Neuronal stem cell (in vitro differentiated cells): ENCODE results near the gene CHI3L1.

Experiments used
- DNase-seq: peaks from one replicate; pipeline ENCODE4 v3.0.0-alpha.2; 2013; ENCODE audit warnings: low spot score
- H2AFZ ChIP-seq: one replicate; pipeline ENCODE4 v1.6.1; 2013; ENCODE audit warnings: mild to moderate bottlenecking, low read length, inconsistent platforms
- H2AK5ac ChIP-seq: 2 replicates; pipeline ENCODE4 v1.6.1; 2013; ENCODE audit warnings: low read depth, mild to moderate bottlenecking, inconsistent platforms, low read length, moderate library complexity, mixed read lengths
- H2BK120ac ChIP-seq: 2 replicates; pipeline ENCODE4 v1.6.1; 2013; ENCODE audit warnings: low read depth, mild to moderate bottlenecking, inconsistent platforms, low read length, moderate library complexity, mixed read lengths
- H2BK12ac ChIP-seq: one replicate; pipeline ENCODE4 v1.6.1; 2013; ENCODE audit warnings: low read length, inconsistent platforms
- H2BK15ac ChIP-seq: 2 replicates; pipeline ENCODE4 v1.6.1; 2013; ENCODE audit warnings: mild to moderate bottlenecking, low read length, inconsistent platforms, mixed read lengths
- H2BK5ac ChIP-seq: one replicate; pipeline ENCODE4 v1.6.1; 2013; ENCODE audit warnings: inconsistent platforms, mild to moderate bottlenecking, low read length, moderate library complexity
- H3K14ac ChIP-seq: one replicate; pipeline ENCODE4 v1.6.1; 2013; ENCODE audit warnings: low read length, inconsistent platforms
- H3K18ac ChIP-seq: 2 replicates; pipeline ENCODE4 v1.6.1; 2013; ENCODE audit warnings: low read length, inconsistent platforms
- H3K23ac ChIP-seq: 2 replicates; pipeline ENCODE4 v1.6.1; 2013; ENCODE audit warnings: low read depth, mild to moderate bottlenecking, mixed read lengths, low read length, inconsistent platforms; ENCODE audit not compliant: poor library complexity
- H3K27ac ChIP-seq: replicated peaks from 3 replicates; pipeline ENCODE4 v1.5.1; 2013; ENCODE audit warnings: low read length, inconsistent platforms
- H3K27me3 ChIP-seq, 3 experiments: 2 replicates each; pipeline ENCODE4 v1.6.1; 2013; ENCODE audit warnings: low read length in 3 of 3, mild to moderate bottlenecking in 2 of 3, inconsistent platforms in 1 of 3, low read depth in 1 of 3, mixed read lengths in 1 of 3, moderate library complexity in 1 of 3; ENCODE audit not compliant: control insufficient read depth in 3 of 3, insufficient read depth in 3 of 3
- H3K36me3 ChIP-seq, 2 donors: replicated peaks in 1 of 2; 2 replicates each; pipeline ENCODE4 v1.6.1; 2013; ENCODE audit warnings: low read length in 2 of 2; ENCODE audit not compliant: control insufficient read depth in 2 of 2, insufficient read depth in 2 of 2
- H3K4ac ChIP-seq: 2 replicates; pipeline ENCODE4 v1.6.1; 2013; ENCODE audit warnings: inconsistent platforms, mild to moderate bottlenecking, low read length, moderate library complexity
- H3K4me1 ChIP-seq, 2 donors: 1 replicate in 1 of 2; 2 replicates in 1 of 2; pipeline ENCODE4 v1.6.1; 2013; ENCODE audit warnings: low read length in 2 of 2, low read depth in 1 of 2; ENCODE audit not compliant: control insufficient read depth in 2 of 2, insufficient read depth in 1 of 2
- H3K4me2 ChIP-seq: one replicate; pipeline ENCODE4 v1.6.1; 2013; ENCODE audit warnings: mild to moderate bottlenecking, low read length, inconsistent platforms; ENCODE audit not compliant: insufficient read depth, poor library complexity, severe bottlenecking
- H3K4me3 ChIP-seq, 2 donors: 2 replicates each; pipeline ENCODE4 v1.5.1; 2013; ENCODE audit warnings: low read length in 2 of 2, mild to moderate bottlenecking in 2 of 2, inconsistent platforms in 1 of 2, moderate library complexity in 1 of 2
- H3K79me1 ChIP-seq: one replicate; pipeline ENCODE4 v1.6.1; 2013; ENCODE audit warnings: low read depth, mild to moderate bottlenecking, inconsistent platforms, low read length, moderate library complexity
- H3K9ac ChIP-seq: one replicate; pipeline ENCODE4 v1.6.1; 2013; ENCODE audit warnings: mild to moderate bottlenecking, low read depth, low read length, inconsistent platforms; ENCODE audit not compliant: poor library complexity
- H3K9me3 ChIP-seq, 2 donors: replicated peaks in 1 of 2; 2 replicates each; pipeline versions ENCODE3 to v1.6.1; 2013; ENCODE audit warnings: low read length in 2 of 2, mild to moderate bottlenecking in 2 of 2, inconsistent platforms in 1 of 2, low read depth in 1 of 2, mixed read lengths in 1 of 2, moderate library complexity in 1 of 2; ENCODE audit not compliant: control insufficient read depth in 2 of 2, insufficient read depth in 1 of 2
- H4K8ac ChIP-seq: one replicate; pipeline ENCODE4 v1.6.1; 2013; ENCODE audit warnings: low read depth, mild to moderate bottlenecking, inconsistent platforms, low read length, moderate library complexity
- H4K91ac ChIP-seq: one replicate; pipeline ENCODE4 v1.6.1; 2013; ENCODE audit warnings: low read length, low read depth, mild to moderate bottlenecking, inconsistent platforms; ENCODE audit not compliant: poor library complexity
- WGBS, 2 donors: extraction: QIAGEN DNeasy Blood & Tissue Kit; methylation state at CpG; one replicate each; pipeline ENCODE4 v1.1.7; 2013; ENCODE audit warnings: missing lambda C conversion rate in 2 of 2, mixed read lengths in 1 of 2; ENCODE audit not compliant: insufficient read length in 2 of 2, insufficient replicate concordance in 1 of 2; ENCODE audit errors: extremely low coverage in 2 of 2; 5-methylcytosine and 5-hydroxymethylcytosine counted together

The CHI3L1 gene

DNA sequence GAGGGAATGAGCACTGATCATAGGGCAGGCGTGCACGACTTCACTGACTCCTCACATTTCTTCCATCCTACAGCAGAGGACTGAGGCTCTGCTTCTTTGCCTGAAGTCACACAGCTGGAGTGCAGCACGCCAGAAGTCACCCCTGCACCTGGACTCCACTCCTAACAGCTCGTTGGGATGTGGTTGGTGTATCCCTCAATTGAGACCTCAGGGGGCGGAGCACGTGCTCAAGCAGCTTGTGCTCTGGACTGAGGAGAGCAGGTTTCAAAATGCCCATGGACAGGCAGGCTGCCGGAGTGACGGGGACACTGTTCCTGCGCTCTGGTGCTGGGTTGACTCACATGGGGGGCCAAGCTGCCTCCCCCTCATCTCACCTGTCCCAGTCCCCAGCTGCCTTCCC, 29.1 kb upstream of the CHI3L1 start:
- H2BK5ac ChIP-seq, result no peak overlapping the region
- no peak overlapping the region for H3K14ac ChIP-seq
- H2BK12ac ChIP-seq, result no peak overlapping the region
- no peak overlapping the region for H3K4me2 ChIP-seq
- no peak overlapping the region for H3K4me3 ChIP-seq
- no CpG with 5 or more reads among the region's 9 CpGs for WGBS, 2 donors
- H3K18ac ChIP-seq, result no peak overlapping the region
- H2BK120ac ChIP-seq, result no peak overlapping the region
- H3K36me3 ChIP-seq, result no peaks in the 10 kb centered on the region
- no peak overlapping the region for H2AK5ac ChIP-seq
- no peak overlapping the region for H2AFZ ChIP-seq
- no peak overlapping the region for H3K27ac ChIP-seq
- peak overlapping the region; percentile 3 for H3K23ac ChIP-seq
- no peak overlapping the region for H4K8ac ChIP-seq
- H3K4me1 ChIP-seq, result peaks cover 0 to 6% of the 10 kb centered on the region in 2 donors
- DNase-seq, result no peak
- no peak overlapping the region for H3K4ac ChIP-seq
- no peaks in the 10 kb centered on the region for H3K9me3 ChIP-seq
- no peaks in the 10 kb centered on the region for H3K79me1 ChIP-seq
- no peak overlapping the region for H4K91ac ChIP-seq
- H3K27me3 ChIP-seq, result peaks cover 0 to 51% (median 0%) of the 10 kb centered on the region in 3 experiments
- no peak overlapping the region for H2BK15ac ChIP-seq
- H3K9ac ChIP-seq, result no peak overlapping the region

DNA sequence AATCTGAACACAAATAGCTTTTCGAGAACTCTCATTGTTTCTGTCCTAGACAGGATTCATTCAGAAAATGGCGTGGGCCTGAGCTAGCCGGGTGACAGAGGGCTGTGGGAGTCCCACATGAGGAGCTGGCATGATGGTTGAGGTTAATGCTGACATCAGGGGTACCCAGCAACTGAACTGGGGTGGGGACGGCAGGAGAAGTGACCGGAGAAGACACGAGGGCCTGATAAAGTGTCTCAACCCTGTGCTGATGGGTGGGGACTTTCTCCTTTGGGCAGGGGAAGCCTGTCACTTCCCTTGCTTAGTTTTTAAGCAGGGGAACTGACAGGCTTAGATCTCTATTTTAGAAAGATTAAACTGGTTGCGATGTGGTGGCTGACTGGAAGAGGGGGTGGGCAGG, 28.4 kb upstream of the CHI3L1 start:
- H4K8ac ChIP-seq, result no peak overlapping the region
- H2AFZ ChIP-seq, result no peak overlapping the region
- no peak overlapping the region for H3K4me3 ChIP-seq
- no peaks in the 10 kb centered on the region for H3K9me3 ChIP-seq
- no peak overlapping the region for H3K23ac ChIP-seq
- no peak overlapping the region for H2BK120ac ChIP-seq
- H3K4me1 ChIP-seq, result peaks cover 0 to 6% of the 10 kb centered on the region in 2 donors
- no peaks in the 10 kb centered on the region for H3K79me1 ChIP-seq
- no peak overlapping the region for H3K4ac ChIP-seq
- H3K27ac ChIP-seq, result no peak overlapping the region
- no peak overlapping the region for H4K91ac ChIP-seq
- H3K27me3 ChIP-seq, result peaks cover 0 to 44% (median 0%) of the 10 kb centered on the region in 3 experiments
- no peak overlapping the region for H2BK12ac ChIP-seq
- H3K4me2 ChIP-seq, result no peak overlapping the region
- H3K18ac ChIP-seq, result no peak overlapping the region
- DNase-seq, result no peak
- no CpG with 5 or more reads among the region's 7 CpGs for WGBS, 2 donors
- no peak overlapping the region for H3K14ac ChIP-seq
- H3K36me3 ChIP-seq, result no peaks in the 10 kb centered on the region
- H3K9ac ChIP-seq, result no peak overlapping the region
- H2BK5ac ChIP-seq, result no peak overlapping the region
- no peak overlapping the region for H2AK5ac ChIP-seq
- peak overlapping the region; percentile 8 for H2BK15ac ChIP-seq

DNA sequence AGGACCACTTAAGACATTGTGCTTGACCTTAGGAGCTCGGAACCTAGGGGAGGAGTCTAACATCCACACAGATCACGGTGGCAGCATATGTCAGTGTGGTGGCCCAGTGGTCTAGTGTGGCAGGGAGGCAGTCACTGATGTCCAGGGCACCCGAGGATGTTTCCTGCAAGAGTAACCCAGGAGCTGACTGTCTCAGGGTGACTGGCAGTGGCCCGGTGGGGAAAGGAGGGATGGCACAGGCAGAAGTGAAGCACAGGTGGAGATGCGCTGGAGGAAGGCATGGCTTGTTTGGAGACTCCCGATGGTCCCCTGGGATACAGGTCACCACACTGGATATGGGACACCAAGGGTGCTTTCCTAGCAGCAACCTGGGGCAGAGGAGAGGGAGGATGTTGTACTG, 26.6 kb upstream of the CHI3L1 start:
- Histone ChIP-seq H3K4me1 (peaks cover 0 to 6% of the 10 kb centered on the region in 2 donors), H2BK5ac (no peak overlapping the region), H3K36me3 (no peaks in the 10 kb centered on the region), H2BK12ac (no peak overlapping the region), H3K9ac (no peak overlapping the region), H4K8ac (no peak overlapping the region), H2BK15ac (peak overlapping the region; percentile 33), H3K9me3 (no peaks in the 10 kb centered on the region), H3K27me3 (peaks cover 0 to 29% (median 0%) of the 10 kb centered on the region in 3 experiments), H3K23ac (peak overlapping the region; percentile 23), H3K79me1 (no peaks in the 10 kb centered on the region), H3K27ac (no peak overlapping the region), H2BK120ac (no peak overlapping the region), H3K18ac (peak overlapping the region; percentile 40), H4K91ac (no peak overlapping the region), H3K4me2 (no peak overlapping the region), H2AFZ (no peak overlapping the region), H2AK5ac (no peak overlapping the region), H3K4me3 (no peak overlapping the region), H3K14ac (no peak overlapping the region), H3K4ac (no peak overlapping the region)
- WGBS, 2 donors, result no CpG with 5 or more reads among the region's 6 CpGs
- no peak for DNase-seq

DNA sequence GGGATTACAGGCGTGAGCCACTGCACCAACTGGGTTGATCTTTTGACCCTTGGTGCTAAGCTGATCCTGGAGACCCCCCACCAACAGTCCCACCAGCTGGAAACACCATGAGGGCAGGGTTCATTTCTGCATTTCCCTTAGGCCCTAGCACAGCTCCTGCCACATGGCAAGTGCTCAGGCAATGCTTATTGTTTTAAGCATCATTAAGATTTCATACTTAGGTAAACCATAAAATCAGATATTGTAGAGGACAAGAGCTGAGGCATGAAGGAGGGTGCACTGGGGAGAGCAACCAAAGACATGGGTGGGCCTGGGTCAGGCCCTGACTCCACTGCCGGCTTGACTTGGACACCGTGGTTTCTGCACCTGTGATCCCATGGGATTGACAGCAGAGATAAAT, 25.3 kb upstream of the CHI3L1 start:
- DNase-seq, result no peak
- Histone ChIP-seq H3K4me3 (no peak overlapping the region), H3K27ac (no peak overlapping the region), H2BK12ac (no peak overlapping the region), H4K8ac (no peak overlapping the region), H3K27me3 (peaks cover 0 to 19% (median 0%) of the 10 kb centered on the region in 3 experiments), H3K4ac (no peak overlapping the region), H3K18ac (no peak overlapping the region), H2AFZ (no peak overlapping the region), H3K9me3 (no peaks in the 10 kb centered on the region), H3K14ac (no peak overlapping the region), H3K23ac (no peak overlapping the region), H3K79me1 (no peaks in the 10 kb centered on the region), H3K4me1 (peaks cover 0 to 6% of the 10 kb centered on the region in 2 donors), H2BK120ac (no peak overlapping the region), H2BK15ac (no peak overlapping the region), H3K36me3 (no peaks in the 10 kb centered on the region), H2BK5ac (no peak overlapping the region), H4K91ac (no peak overlapping the region), H3K9ac (no peak overlapping the region), H2AK5ac (no peak overlapping the region), H3K4me2 (no peak overlapping the region)
- no CpG with 5 or more reads among the region's 3 CpGs for WGBS, 2 donors
